ENCODE measurements around the gene UMPS. TPM values are rescaled to one million over a fixed set of nuclear protein-coding genes. Genes with fewer than 3 reads are reported as not detected.

The UMPS gene
- total RNA-seq, 1 experiment from 2014 or later, result 46.0 TPM

DNA sequence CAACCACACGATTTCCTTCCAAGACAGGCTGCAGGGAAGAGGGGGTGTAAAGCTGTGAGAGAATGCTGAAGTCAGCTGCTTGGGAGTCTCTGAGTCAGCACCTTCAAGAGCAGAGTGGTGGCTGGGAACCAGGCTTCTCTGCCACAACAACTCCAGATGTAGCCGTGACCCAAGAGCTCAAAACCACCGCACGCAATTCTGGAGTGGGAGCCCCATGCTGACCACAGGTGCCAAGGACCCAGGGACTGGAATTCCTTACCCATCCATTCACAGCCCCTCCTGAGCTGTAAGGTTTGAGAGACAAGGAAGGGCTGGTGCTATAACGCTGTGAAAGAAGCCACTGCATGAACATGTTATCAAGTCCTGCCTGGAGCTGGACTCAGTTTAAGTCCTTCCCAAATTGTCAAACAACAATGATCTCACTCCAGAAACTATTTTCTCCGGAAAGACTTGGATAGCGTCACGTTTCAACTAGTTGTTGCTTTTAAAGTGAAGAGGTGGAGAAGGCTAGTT, 61.4 kb downstream of the UMPS start:
- in situ Hi-C loops (cut with HindIII; ENCODE audit: low pct_unique_long_range_greater_than_20kb, low sequenced_read_pairs), result no loop called here
- DNase-seq (ENCODE audit: low read depth, low spot score) (no peak), ATAC-seq (no peak)
- H3K27me3 ChIP-seq (ENCODE audit: control insufficient read depth, insufficient read depth, low read length), result no peaks in the 10 kb centered on the region
- POLR2A ChIA-PET, result no interaction called here
- intact Hi-C loops (cut with micrococcal nuclease; ENCODE audit: unreplicated experiment), result no loop called here
- no TSS peak for BruUV-seq (replicated peaks)
- CTCF ChIA-PET, result no interaction called here
- H3K27ac ChIP-seq (ENCODE audit: low read length), result no peak overlapping the region
- 0 out of 2 replicates have a peak, but pooled peaks cover 7% of the 10 kb centered on the region for H3K36me3 ChIP-seq (ENCODE audit: control insufficient read depth, insufficient read depth, low read length)
- no peaks in the 10 kb centered on the region for H3K9me3 ChIP-seq (ENCODE audit: control insufficient read depth, insufficient read depth, low read depth, low read length)
- H3K4me1 ChIP-seq (ENCODE audit: control insufficient read depth, insufficient read depth, low read length), result peaks cover 10% of the 10 kb centered on the region
- H3K4me3 ChIP-seq (ENCODE audit: low read depth in 2 of 2, low read length in 2 of 2), result no peak overlapping the region
- TF ChIP-seq POLR2AphosphoS5 (IDR thresholded peaks at IDR 0.05; ENCODE audit: low read depth, low read length) (no peak), REST (IDR thresholded peaks at IDR 0.05; ENCODE audit: insufficient read depth in 1 of 2, low read depth in 2 of 2, low read length in 1 of 2) (no peak), TCF7L2 (IDR thresholded peaks at IDR 0.05; ENCODE audit: low read depth, low read length) (no peak), SIN3A (IDR thresholded peaks at IDR 0.05; ENCODE audit: borderline replicate concordance, insufficient read depth, low read depth, low read length) (no peak), CTCF (IDR thresholded peaks at IDR 0.05) (no peak)

DNA sequence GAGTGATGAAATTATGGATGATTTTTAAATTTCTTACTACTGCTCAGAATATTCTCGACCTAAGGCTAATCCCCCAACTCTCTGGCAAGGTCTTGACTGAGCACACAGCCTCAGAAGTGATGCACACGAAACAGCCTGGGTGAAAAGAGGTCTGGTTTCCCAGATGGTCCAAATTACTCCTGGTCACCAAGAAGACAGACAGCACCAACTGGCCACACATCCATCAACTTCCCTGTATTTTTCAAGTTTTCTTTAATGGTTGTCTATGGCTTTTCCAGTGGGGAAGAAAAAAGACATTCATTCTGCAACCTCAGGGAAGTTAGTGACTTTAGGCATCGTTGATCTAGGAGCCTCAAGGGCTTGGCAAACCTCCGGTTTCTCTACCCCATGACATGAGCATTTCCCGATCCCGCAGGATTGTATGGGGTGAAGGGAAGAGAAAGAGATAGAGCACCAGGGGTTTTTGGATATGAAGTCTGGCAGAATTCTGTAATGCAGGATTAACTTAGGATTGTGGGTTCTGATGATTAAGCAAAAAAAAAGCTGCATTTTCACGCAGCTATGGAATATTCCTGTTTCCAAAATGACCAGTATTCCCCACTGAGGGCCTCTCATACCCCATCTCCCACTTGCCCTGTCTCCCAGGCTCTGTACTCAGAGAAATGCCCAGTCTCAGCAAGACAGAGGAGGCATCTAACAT, 62.2 kb downstream of the UMPS start:
- 0 out of 2 replicates have a peak, but pooled peaks cover 7% of the 10 kb centered on the region for H3K36me3 ChIP-seq (ENCODE audit: control insufficient read depth, insufficient read depth, low read length)
- ChIA-PET POLR2A (no interaction called here), CTCF (no interaction called here)
- H3K9me3 ChIP-seq (ENCODE audit: control insufficient read depth, insufficient read depth, low read depth, low read length), result no peaks in the 10 kb centered on the region
- TSS peak; percentile 18 for BruUV-seq (replicated peaks)
- intact Hi-C loops (cut with micrococcal nuclease; ENCODE audit: unreplicated experiment), result no loop called here
- H3K4me3 ChIP-seq (ENCODE audit: low read depth in 2 of 2, low read length in 2 of 2), result no peak overlapping the region
- peaks cover 2% of the 10 kb centered on the region; the same call in 1 of the 2 replicates for H3K4me1 ChIP-seq (ENCODE audit: control insufficient read depth, insufficient read depth, low read length)
- no peak overlapping the region for H3K27ac ChIP-seq (ENCODE audit: low read length)
- ATAC-seq (no peak), DNase-seq (ENCODE audit: low read depth, low spot score) (no peak)
- TF ChIP-seq TCF7L2 (IDR thresholded peaks at IDR 0.05; ENCODE audit: low read depth, low read length) (no peak), POLR2AphosphoS5 (IDR thresholded peaks at IDR 0.05; ENCODE audit: low read depth, low read length) (no peak)
- in situ Hi-C loops (cut with HindIII; ENCODE audit: low pct_unique_long_range_greater_than_20kb, low sequenced_read_pairs), result no loop called here
- H3K27me3 ChIP-seq (ENCODE audit: control insufficient read depth, insufficient read depth, low read length), result no peaks in the 10 kb centered on the region
